Cardiac fibroblast (primary cell): ENCODE results near the gene GTPBP6.
A peak's percentile ranks its signal among the peaks of the same experiment; 100 is the strongest.
"Not testable (repeated sequence)": the region's sequence is repeated elsewhere in the genome, so short reads cannot be mapped to it uniquely, and the experiment has no call there.

Experiments
- DNase-seq, 2 donors: peaks; one replicate each; pipeline versions ENCODE4 v3.0.0 to v3.0.0-alpha.2; 2010; ENCODE audit warnings: low read depth in 2 of 2
- H3K4me3 ChIP-seq, 2 donors: replicated peaks in 1 of 2; 1 replicate in 1 of 2; 2 replicates in 1 of 2; pipeline ENCODE4 v1.5.1; 2011; ENCODE audit warnings: low read depth in 2 of 2, low read length in 2 of 2, mild to moderate bottlenecking in 2 of 2, moderate library complexity in 1 of 2
- CTCF ChIP-seq: IDR thresholded peaks from one replicate; pipeline ENCODE4 v1.5.1; 2011; ENCODE audit warnings: low read depth, mild to moderate bottlenecking, low read length, inconsistent platforms

Gene GTPBP6

GRCh38 chrX:283115-283845, 35.3 kb downstream of the GTPBP6 start:
- peak overlapping the region; percentile 68 for H3K4me3 ChIP-seq
- peak; percentile 86 to 89 for DNase-seq
- no peak for TF ChIP-seq CTCF

- peak overlapping the region in 1 of 2 donors; percentile 49 for H3K4me3 ChIP-seq
- DNase-seq: not testable (repeated sequence)
These were observed 36.5 kb downstream of the GTPBP6 start for GRCh38 chrX:282000-282681.

GRCh38 chrX:281166-281999, 37.2 kb downstream of the GTPBP6 start, which contains the start of gene PLCXD1:
TSS of gene PLCXD1 (plus strand) at chrX:281381. CDS start at chrX:284188, 2,807 bp downstream.
- DNase-seq: peak; percentile 34 to 48
- no peak for TF ChIP-seq CTCF
- peak within 1 kb of the TSS; percentile 34 to 49 for H3K4me3 ChIP-seq

GRCh38 chrX:280722-281121, 37.9 kb downstream of the GTPBP6 start:
- not testable (repeated sequence) for H3K4me3 ChIP-seq, DNase-seq

- DNase-seq, H3K4me3 ChIP-seq: not testable (repeated sequence)
These were observed 38.6 kb downstream of the GTPBP6 start for GRCh38 chrX:279757-280604.

- no peak for TF ChIP-seq CTCF
- DNase-seq: peak; percentile 39 to 68
- H3K4me3 ChIP-seq: peak overlapping the region; percentile 57 to 58
These were observed 41.9 kb downstream of the GTPBP6 start for GRCh38 chrX:276581-277201.

- peak overlapping the region; percentile 57 to 58 for H3K4me3 ChIP-seq
- TF ChIP-seq CTCF: no peak
- peak; percentile 39 to 42 for DNase-seq
These were observed 42.5 kb downstream of the GTPBP6 start for GRCh38 chrX:275967-276580.
